Measurements from ENCODE around the gene PHACTR1. TPM values are rescaled to one million over a fixed set of nuclear protein-coding genes. Genes with fewer than 3 reads are reported as not detected.

PHACTR1 gene
- total RNA-seq, 2 donors from 2014 or later, result 6.0 to 12.9 TPM

- TF ChIP-seq CTCF (IDR thresholded peaks at IDR 0.05), result no peak
- no peak for TF ChIP-seq POLR2A (IDR thresholded peaks at IDR 0.05)
- H3K4me3 ChIP-seq, result no peak overlapping the region
- H3K27ac ChIP-seq, result no peak overlapping the region
- no peaks in the 10 kb centered on the region for H3K27me3 ChIP-seq
- 87 to 99% methylated on average over 6 of the region's 6 CpGs for WGBS, 2 donors
- no peaks in the 10 kb centered on the region for H3K4me1 ChIP-seq
- H3K9me3 ChIP-seq, result no peaks in the 10 kb centered on the region
- DNase-seq (no peak), ATAC-seq (no peak)
- peaks cover 0 to 4% of the 10 kb centered on the region in 2 donors for H3K36me3 ChIP-seq (replicated peaks in 1 of 2; ENCODE audit: insufficient read depth in 1 of 2, low read depth in 2 of 2)
- intact Hi-C loops (cut with DNase I), result no loop called here
Measured at GRCh38 chr6:13205106-13205505, 488.5 kb downstream of the PHACTR1 start.

GRCh38 chr6:13212096-13212495 is 495.5 kb downstream of the PHACTR1 start:
- DNase-seq (no peak), ATAC-seq (no peak)
- WGBS, 2 donors, result 95 to 100% methylated on average over 1 of the region's 1 CpG
- Histone ChIP-seq H3K4me3 (no peak overlapping the region), H3K27ac (no peak overlapping the region), H3K4me1 (no peaks in the 10 kb centered on the region), H3K9me3 (no peaks in the 10 kb centered on the region), H3K27me3 (no peaks in the 10 kb centered on the region), H3K36me3 (replicated peaks in 1 of 2; ENCODE audit: insufficient read depth in 1 of 2, low read depth in 2 of 2) (no peaks in the 10 kb centered on the region)
- intact Hi-C loops (cut with DNase I), result no loop called here
- TF ChIP-seq CTCF (IDR thresholded peaks at IDR 0.05) (no peak), POLR2A (IDR thresholded peaks at IDR 0.05) (no peak)

GRCh38 chr6:13212538-13212937 is 496.0 kb downstream of the PHACTR1 start:
- no peaks in the 10 kb centered on the region for H3K36me3 ChIP-seq (replicated peaks in 1 of 2; ENCODE audit: insufficient read depth in 1 of 2, low read depth in 2 of 2)

GRCh38 chr6:13215390-13215789 is 498.8 kb downstream of the PHACTR1 start:
- TF ChIP-seq POLR2A (IDR thresholded peaks at IDR 0.05) (no peak), CTCF (IDR thresholded peaks at IDR 0.05) (no peak)
- no peaks in the 10 kb centered on the region for H3K4me1 ChIP-seq
- no peak overlapping the region for H3K27ac ChIP-seq
- WGBS, 2 donors, result 81 to 90% methylated on average over 2 of the region's 2 CpGs
- H3K9me3 ChIP-seq, result no peaks in the 10 kb centered on the region
- ATAC-seq, result no peak
- intact Hi-C loops (cut with DNase I), result no loop called here
- no peaks in the 10 kb centered on the region for H3K27me3 ChIP-seq
- no peak for DNase-seq
- no peak overlapping the region for H3K4me3 ChIP-seq
- H3K36me3 ChIP-seq (replicated peaks in 1 of 2; ENCODE audit: insufficient read depth in 1 of 2, low read depth in 2 of 2), result no peaks in the 10 kb centered on the region

More at GRCh38 chr6:13212538-13212937, 496.0 kb downstream of the PHACTR1 start:
- no peak for TF ChIP-seq POLR2A (IDR thresholded peaks at IDR 0.05)
- TF ChIP-seq CTCF (IDR thresholded peaks at IDR 0.05), result no peak
- WGBS, 2 donors, result 96% methylated on average over 14 of the region's 14 CpGs
- Histone ChIP-seq H3K4me3 (no peak overlapping the region), H3K4me1 (no peaks in the 10 kb centered on the region), H3K27me3 (no peaks in the 10 kb centered on the region), H3K27ac (no peak overlapping the region), H3K9me3 (no peaks in the 10 kb centered on the region)
- DNase-seq (no peak), ATAC-seq (no peak)
- intact Hi-C loops (cut with DNase I), result no loop called here

GRCh38 chr6:13216236-13217014 is 499.9 kb downstream of the PHACTR1 start:
- H3K4me1 ChIP-seq, result no peaks in the 10 kb centered on the region
- H3K9me3 ChIP-seq, result no peaks in the 10 kb centered on the region
- intact Hi-C loops (cut with DNase I), result no loop called here
- DNase-seq (no peak), ATAC-seq (no peak)
- no peak overlapping the region for H3K27ac ChIP-seq
- no peaks in the 10 kb centered on the region for H3K36me3 ChIP-seq (replicated peaks in 1 of 2; ENCODE audit: insufficient read depth in 1 of 2, low read depth in 2 of 2)
- WGBS, 2 donors, result 51 to 75% methylated on average over 2 of the region's 2 CpGs
- H3K4me3 ChIP-seq, result no peak overlapping the region
- H3K27me3 ChIP-seq, result no peaks in the 10 kb centered on the region
- TF ChIP-seq CTCF (IDR thresholded peaks at IDR 0.05) (no peak), POLR2A (IDR thresholded peaks at IDR 0.05) (no peak)
